Measurements from ENCODE around the gene CLDN6.

The CLDN6 gene

GRCh38 chr16:3007059-3007956 is 10.7 kb downstream of the CLDN6 start:
- TF ChIP-seq TCF4 (CRISPR knock-in tag; IDR thresholded peaks at IDR 0.05; ENCODE audit: borderline replicate concordance) (no peak), ZNF8 (CRISPR knock-in tag; IDR thresholded peaks at IDR 0.05) (no peak), OSR1 (CRISPR knock-in tag; IDR thresholded peaks at IDR 0.05) (no peak), ZC3H10 (CRISPR knock-in tag; IDR thresholded peaks at IDR 0.05) (no peak), ESRRG (CRISPR knock-in tag; IDR thresholded peaks at IDR 0.05) (no peak), ARNTL (CRISPR knock-in tag; IDR thresholded peaks at IDR 0.05; ENCODE audit: borderline replicate concordance, low read depth) (no peak), ZFP3 (CRISPR knock-in tag; IDR thresholded peaks at IDR 0.05) (no peak), PPARA (CRISPR knock-in tag; IDR thresholded peaks at IDR 0.05; ENCODE audit: borderline replicate concordance) (no peak), BACH2 (CRISPR knock-in tag; IDR thresholded peaks at IDR 0.05; ENCODE audit: borderline replicate concordance) (no peak), ZNF70 (CRISPR knock-in tag; IDR thresholded peaks at IDR 0.05) (no peak)
- TF ChIP-seq, protein P1, sequence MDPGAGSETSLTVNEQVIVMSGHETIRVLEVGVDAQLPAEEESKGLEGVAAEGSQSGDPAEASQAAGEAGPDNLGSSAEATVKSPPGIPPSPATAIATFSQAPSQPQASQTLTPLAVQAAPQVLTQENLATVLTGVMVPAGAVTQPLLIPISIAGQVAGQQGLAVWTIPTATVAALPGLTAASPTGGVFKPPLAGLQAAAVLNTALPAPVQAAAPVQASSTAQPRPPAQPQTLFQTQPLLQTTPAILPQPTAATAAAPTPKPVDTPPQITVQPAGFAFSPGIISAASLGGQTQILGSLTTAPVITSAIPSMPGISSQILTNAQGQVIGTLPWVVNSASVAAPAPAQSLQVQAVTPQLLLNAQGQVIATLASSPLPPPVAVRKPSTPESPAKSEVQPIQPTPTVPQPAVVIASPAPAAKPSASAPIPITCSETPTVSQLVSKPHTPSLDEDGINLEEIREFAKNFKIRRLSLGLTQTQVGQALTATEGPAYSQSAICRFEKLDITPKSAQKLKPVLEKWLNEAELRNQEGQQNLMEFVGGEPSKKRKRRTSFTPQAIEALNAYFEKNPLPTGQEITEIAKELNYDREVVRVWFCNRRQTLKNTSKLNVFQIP (CRISPR knock-in tag; IDR thresholded peaks at IDR 0.05; ENCODE audit: borderline replicate concordance, low read depth): no peak
- no peak for ATAC-seq

GRCh38 chr16:3004781-3005284 is 13.2 kb downstream of the CLDN6 start:
- no peak for ATAC-seq
- TF ChIP-seq SNAI2 (CRISPR knock-in tag; IDR thresholded peaks at IDR 0.05) (no peak), RARB (CRISPR knock-in tag; IDR thresholded peaks at IDR 0.05) (no peak), PPARA (CRISPR knock-in tag; IDR thresholded peaks at IDR 0.05; ENCODE audit: borderline replicate concordance) (no peak), GLIS3 (CRISPR knock-in tag; IDR thresholded peaks at IDR 0.05) (no peak), ZC3H10 (CRISPR knock-in tag; IDR thresholded peaks at IDR 0.05) (no peak), ARNTL (CRISPR knock-in tag; IDR thresholded peaks at IDR 0.05; ENCODE audit: borderline replicate concordance, low read depth) (no peak)

- no peak for ATAC-seq
- TF ChIP-seq ZC3H10 (CRISPR knock-in tag; IDR thresholded peaks at IDR 0.05): no peak
- TF ChIP-seq SNAI2 (CRISPR knock-in tag; IDR thresholded peaks at IDR 0.05): no peak
- no peak for TF ChIP-seq ZNF565 (CRISPR knock-in tag; conservative IDR thresholded peaks at IDR 0.05; ENCODE audit: low read depth)
- TF ChIP-seq, protein P2, sequence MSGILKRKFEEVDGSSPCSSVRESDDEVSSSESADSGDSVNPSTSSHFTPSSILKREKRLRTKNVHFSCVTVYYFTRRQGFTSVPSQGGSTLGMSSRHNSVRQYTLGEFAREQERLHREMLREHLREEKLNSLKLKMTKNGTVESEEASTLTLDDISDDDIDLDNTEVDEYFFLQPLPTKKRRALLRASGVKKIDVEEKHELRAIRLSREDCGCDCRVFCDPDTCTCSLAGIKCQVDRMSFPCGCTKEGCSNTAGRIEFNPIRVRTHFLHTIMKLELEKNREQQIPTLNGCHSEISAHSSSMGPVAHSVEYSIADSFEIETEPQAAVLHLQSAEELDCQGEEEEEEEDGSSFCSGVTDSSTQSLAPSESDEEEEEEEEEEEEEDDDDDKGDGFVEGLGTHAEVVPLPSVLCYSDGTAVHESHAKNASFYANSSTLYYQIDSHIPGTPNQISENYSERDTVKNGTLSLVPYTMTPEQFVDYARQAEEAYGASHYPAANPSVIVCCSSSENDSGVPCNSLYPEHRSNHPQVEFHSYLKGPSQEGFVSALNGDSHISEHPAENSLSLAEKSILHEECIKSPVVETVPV (CRISPR knock-in tag; IDR thresholded peaks at IDR 0.05): no peak
- TF ChIP-seq RARB (CRISPR knock-in tag; IDR thresholded peaks at IDR 0.05): no peak
- no peak for TF ChIP-seq ZNF8 (CRISPR knock-in tag; IDR thresholded peaks at IDR 0.05)
- TF ChIP-seq, protein P3, sequence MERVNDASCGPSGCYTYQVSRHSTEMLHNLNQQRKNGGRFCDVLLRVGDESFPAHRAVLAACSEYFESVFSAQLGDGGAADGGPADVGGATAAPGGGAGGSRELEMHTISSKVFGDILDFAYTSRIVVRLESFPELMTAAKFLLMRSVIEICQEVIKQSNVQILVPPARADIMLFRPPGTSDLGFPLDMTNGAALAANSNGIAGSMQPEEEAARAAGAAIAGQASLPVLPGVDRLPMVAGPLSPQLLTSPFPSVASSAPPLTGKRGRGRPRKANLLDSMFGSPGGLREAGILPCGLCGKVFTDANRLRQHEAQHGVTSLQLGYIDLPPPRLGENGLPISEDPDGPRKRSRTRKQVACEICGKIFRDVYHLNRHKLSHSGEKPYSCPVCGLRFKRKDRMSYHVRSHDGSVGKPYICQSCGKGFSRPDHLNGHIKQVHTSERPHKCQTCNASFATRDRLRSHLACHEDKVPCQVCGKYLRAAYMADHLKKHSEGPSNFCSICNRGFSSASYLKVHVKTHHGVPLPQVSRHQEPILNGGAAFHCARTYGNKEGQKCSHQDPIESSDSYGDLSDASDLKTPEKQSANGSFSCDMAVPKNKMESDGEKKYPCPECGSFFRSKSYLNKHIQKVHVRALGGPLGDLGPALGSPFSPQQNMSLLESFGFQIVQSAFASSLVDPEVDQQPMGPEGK (CRISPR knock-in tag; IDR thresholded peaks at IDR 0.05; ENCODE audit: borderline replicate concordance): no peak
- no peak for TF ChIP-seq ZNF70 (CRISPR knock-in tag; IDR thresholded peaks at IDR 0.05)
- no peak for TF ChIP-seq ESRRG (CRISPR knock-in tag; IDR thresholded peaks at IDR 0.05)
- TF ChIP-seq, protein P4, sequence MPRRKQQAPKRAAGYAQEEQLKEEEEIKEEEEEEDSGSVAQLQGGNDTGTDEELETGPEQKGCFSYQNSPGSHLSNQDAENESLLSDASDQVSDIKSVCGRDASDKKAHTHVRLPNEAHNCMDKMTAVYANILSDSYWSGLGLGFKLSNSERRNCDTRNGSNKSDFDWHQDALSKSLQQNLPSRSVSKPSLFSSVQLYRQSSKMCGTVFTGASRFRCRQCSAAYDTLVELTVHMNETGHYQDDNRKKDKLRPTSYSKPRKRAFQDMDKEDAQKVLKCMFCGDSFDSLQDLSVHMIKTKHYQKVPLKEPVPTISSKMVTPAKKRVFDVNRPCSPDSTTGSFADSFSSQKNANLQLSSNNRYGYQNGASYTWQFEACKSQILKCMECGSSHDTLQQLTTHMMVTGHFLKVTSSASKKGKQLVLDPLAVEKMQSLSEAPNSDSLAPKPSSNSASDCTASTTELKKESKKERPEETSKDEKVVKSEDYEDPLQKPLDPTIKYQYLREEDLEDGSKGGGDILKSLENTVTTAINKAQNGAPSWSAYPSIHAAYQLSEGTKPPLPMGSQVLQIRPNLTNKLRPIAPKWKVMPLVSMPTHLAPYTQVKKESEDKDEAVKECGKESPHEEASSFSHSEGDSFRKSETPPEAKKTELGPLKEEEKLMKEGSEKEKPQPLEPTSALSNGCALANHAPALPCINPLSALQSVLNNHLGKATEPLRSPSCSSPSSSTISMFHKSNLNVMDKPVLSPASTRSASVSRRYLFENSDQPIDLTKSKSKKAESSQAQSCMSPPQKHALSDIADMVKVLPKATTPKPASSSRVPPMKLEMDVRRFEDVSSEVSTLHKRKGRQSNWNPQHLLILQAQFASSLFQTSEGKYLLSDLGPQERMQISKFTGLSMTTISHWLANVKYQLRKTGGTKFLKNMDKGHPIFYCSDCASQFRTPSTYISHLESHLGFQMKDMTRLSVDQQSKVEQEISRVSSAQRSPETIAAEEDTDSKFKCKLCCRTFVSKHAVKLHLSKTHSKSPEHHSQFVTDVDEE (CRISPR knock-in tag; IDR thresholded peaks at IDR 0.05): no peak
- no peak for TF ChIP-seq CSDC2 (CRISPR knock-in tag; IDR thresholded peaks at IDR 0.05)
- no peak for TF ChIP-seq ZFP3 (CRISPR knock-in tag; IDR thresholded peaks at IDR 0.05)
- TF ChIP-seq ARNTL (CRISPR knock-in tag; IDR thresholded peaks at IDR 0.05; ENCODE audit: borderline replicate concordance, low read depth): no peak
- no peak for TF ChIP-seq ISL1 (CRISPR knock-in tag; IDR thresholded peaks at IDR 0.05)
- TF ChIP-seq ZFP30 (CRISPR knock-in tag; IDR thresholded peaks at IDR 0.05): no peak
- no peak for TF ChIP-seq TCF4 (CRISPR knock-in tag; IDR thresholded peaks at IDR 0.05; ENCODE audit: borderline replicate concordance)
- no peak for TF ChIP-seq PPARA (CRISPR knock-in tag; IDR thresholded peaks at IDR 0.05; ENCODE audit: borderline replicate concordance)
Observed at GRCh38 chr16:3004319-3004718, 13.7 kb downstream of the CLDN6 start.
